ENCODE measurements around the gene WNT3A. TPM values are rescaled to one million over a fixed set of nuclear protein-coding genes. Genes with fewer than 3 reads are reported as not detected.

The WNT3A gene
- total RNA-seq, 6 donors from 2014 or later, result 1.0 to 19.6 (median 6.4) TPM

DNA sequence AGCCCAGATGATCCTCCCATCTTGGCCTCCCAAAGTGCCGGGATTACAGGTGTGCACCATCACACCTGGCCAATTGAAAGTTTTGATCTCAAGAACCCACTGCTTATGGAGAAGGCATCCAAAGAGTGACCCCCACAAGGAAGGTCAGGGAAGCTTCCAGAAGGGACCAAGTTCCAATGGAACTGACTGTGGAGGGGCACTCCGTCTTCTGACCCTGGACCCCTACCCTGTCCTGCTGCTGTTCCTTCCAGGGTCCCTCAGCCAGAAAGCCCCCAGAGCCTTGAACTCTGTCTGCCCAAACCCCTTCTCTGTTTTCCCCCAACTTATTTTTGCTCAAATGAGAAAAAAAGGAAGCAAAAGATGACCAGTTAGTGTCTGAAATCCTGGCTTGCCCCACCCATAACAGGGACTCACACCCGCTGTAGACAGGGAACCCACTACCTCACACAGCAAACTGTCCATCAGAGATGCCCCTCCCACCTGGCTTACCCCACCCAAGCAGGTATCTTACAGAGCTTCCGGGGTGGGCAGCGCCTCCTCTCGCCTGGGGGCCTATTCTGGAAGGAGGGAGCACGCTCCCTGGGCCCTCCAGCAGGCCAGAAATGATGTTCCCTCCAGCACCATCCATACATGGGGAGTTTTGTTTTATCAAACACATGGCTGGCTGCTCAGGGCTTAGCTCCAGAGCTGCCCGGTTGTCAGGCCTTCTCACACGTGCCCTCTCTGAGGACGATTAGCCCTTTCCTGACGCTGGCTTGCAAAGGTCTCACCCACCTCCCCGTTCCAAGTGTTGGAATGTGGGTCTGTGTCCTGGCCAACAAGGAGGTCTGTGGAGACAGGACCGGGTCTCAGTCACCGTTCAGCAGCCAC is 3.1 kb upstream of the WNT3A start:
- 46 to 65% methylated on average over 7 to 14 of the region's 14 CpGs for WGBS, 2 donors
- no peak for DNase-seq

GRCh38 chr1:228004331-228004855 is 2.4 kb upstream of the WNT3A start:
- no peaks in the 10 kb centered on the region for H3K36me3 ChIP-seq
- no peak overlapping the region for H3K4me3 ChIP-seq
- peaks cover 0 to 47% (median 20%) of the 10 kb centered on the region in 4 donors for H3K27me3 ChIP-seq
- H3K4me1 ChIP-seq, result peaks cover 0 to 39% (median 6%) of the 10 kb centered on the region in 4 donors
- WGBS, 2 donors, result 3 to 13% methylated on average over 8 to 12 of the region's 12 CpGs
- TF ChIP-seq, protein P1, sequence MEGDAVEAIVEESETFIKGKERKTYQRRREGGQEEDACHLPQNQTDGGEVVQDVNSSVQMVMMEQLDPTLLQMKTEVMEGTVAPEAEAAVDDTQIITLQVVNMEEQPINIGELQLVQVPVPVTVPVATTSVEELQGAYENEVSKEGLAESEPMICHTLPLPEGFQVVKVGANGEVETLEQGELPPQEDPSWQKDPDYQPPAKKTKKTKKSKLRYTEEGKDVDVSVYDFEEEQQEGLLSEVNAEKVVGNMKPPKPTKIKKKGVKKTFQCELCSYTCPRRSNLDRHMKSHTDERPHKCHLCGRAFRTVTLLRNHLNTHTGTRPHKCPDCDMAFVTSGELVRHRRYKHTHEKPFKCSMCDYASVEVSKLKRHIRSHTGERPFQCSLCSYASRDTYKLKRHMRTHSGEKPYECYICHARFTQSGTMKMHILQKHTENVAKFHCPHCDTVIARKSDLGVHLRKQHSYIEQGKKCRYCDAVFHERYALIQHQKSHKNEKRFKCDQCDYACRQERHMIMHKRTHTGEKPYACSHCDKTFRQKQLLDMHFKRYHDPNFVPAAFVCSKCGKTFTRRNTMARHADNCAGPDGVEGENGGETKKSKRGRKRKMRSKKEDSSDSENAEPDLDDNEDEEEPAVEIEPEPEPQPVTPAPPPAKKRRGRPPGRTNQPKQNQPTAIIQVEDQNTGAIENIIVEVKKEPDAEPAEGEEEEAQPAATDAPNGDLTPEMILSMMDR (IDR thresholded peaks at IDR 0.05), result peak in 3 of 6 experiments; percentile 44 to 63 (median 53)
- no peak for TF ChIP-seq EP300 (IDR thresholded peaks at IDR 0.05)
- no peak overlapping the region for H3K27ac ChIP-seq
- H3K9me3 ChIP-seq, result no peaks in the 10 kb centered on the region
- peak in 1 of 2 donors; percentile 41 for DNase-seq
- no peak for ATAC-seq (ENCODE audit: low FRiP score in 2 of 2)

More for the DNA sequence above, 3.1 kb upstream of the WNT3A start:
- H3K27me3 ChIP-seq, result peaks cover 0 to 46% (median 20%) of the 10 kb centered on the region in 4 donors
- H3K4me1 ChIP-seq, result peaks cover 0 to 33% (median 6%) of the 10 kb centered on the region in 4 donors
- no peak overlapping the region for H3K4me3 ChIP-seq
- no peaks in the 10 kb centered on the region for H3K9me3 ChIP-seq
- no peak for ATAC-seq (ENCODE audit: low FRiP score in 2 of 2)
- no peaks in the 10 kb centered on the region for H3K36me3 ChIP-seq
- H3K27ac ChIP-seq, result no peak overlapping the region
- TF ChIP-seq POLR2A (IDR thresholded peaks at IDR 0.05), result no peak
- no peak for TF ChIP-seq EP300 (IDR thresholded peaks at IDR 0.05)
- no peak for TF ChIP-seq POLR2AphosphoS5 (IDR thresholded peaks at IDR 0.05)
- TF ChIP-seq, protein P1 (IDR thresholded peaks at IDR 0.05), result no peak

DNA sequence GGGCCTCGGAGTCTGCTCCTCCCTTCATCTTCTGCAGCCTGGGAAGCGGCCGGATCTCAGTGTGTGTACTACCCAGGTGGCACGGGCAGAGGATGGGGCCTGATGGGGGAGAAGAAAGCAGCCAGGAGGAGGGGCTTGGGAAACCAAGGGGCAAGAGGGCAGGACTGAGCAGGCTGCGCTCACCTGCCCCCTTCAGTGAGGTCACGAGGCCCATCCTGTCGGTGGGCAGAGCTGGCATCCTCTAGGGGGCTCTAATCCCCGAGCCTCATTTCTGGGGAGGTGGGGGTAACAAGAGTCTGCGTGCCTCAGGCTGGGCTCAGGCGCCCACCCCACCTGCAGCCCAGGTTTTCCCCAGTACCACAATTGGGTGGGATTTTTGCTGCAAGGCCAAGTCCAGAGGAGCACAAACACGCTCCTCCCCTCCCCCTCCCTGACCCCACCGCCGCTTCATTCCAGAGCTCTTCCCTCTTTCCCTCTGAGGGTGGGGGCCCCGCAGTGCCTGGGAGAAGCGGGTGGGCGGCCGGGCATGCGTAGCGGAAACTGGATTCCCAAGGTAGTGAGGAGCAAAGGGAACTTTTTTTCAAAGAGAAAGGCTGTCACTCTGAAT is 1.8 kb upstream of the WNT3A start:
- Histone ChIP-seq H3K27ac (no peak overlapping the region), H3K9me3 (no peaks in the 10 kb centered on the region), H3K4me1 (peaks cover 0 to 40% (median 6%) of the 10 kb centered on the region in 4 donors), H3K27me3 (peaks cover 0 to 47% (median 20%) of the 10 kb centered on the region in 4 donors), H3K36me3 (no peaks in the 10 kb centered on the region), H3K4me3 (no peak overlapping the region)
- DNase-seq, result no peak
- WGBS, 2 donors, result 9 to 20% methylated on average over 12 to 19 of the region's 19 CpGs
- no peak for ATAC-seq (ENCODE audit: low FRiP score in 2 of 2)
- TF ChIP-seq, protein P1 (IDR thresholded peaks at IDR 0.05), result no peak
- TF ChIP-seq POLR2AphosphoS5 (IDR thresholded peaks at IDR 0.05), result no peak

GRCh38 chr1:228005511-228006033 is 1.2 kb upstream of the WNT3A start:
- Histone ChIP-seq H3K27ac (no peak overlapping the region), H3K27me3 (peaks cover 0 to 47% (median 20%) of the 10 kb centered on the region in 4 donors), H3K4me1 (peaks cover 0 to 40% (median 6%) of the 10 kb centered on the region in 4 donors), H3K4me3 (no peak overlapping the region), H3K9me3 (no peaks in the 10 kb centered on the region), H3K36me3 (no peaks in the 10 kb centered on the region)
- DNase-seq (no peak), ATAC-seq (ENCODE audit: low FRiP score in 2 of 2) (no peak)
- WGBS, 2 donors, result 0 to 4% methylated on average over 3 to 7 of the region's 13 CpGs
- no peak for TF ChIP-seq POLR2A (IDR thresholded peaks at IDR 0.05)
- no peak for TF ChIP-seq EP300 (IDR thresholded peaks at IDR 0.05)
- no peak for TF ChIP-seq POLR2AphosphoS5 (IDR thresholded peaks at IDR 0.05)
- TF ChIP-seq, protein P1 (IDR thresholded peaks at IDR 0.05), result no peak

Measured in upper lobe of left lung (tissue), 6 donors.